ENCODE data around the gene FCN1.

FCN1 gene

DNA sequence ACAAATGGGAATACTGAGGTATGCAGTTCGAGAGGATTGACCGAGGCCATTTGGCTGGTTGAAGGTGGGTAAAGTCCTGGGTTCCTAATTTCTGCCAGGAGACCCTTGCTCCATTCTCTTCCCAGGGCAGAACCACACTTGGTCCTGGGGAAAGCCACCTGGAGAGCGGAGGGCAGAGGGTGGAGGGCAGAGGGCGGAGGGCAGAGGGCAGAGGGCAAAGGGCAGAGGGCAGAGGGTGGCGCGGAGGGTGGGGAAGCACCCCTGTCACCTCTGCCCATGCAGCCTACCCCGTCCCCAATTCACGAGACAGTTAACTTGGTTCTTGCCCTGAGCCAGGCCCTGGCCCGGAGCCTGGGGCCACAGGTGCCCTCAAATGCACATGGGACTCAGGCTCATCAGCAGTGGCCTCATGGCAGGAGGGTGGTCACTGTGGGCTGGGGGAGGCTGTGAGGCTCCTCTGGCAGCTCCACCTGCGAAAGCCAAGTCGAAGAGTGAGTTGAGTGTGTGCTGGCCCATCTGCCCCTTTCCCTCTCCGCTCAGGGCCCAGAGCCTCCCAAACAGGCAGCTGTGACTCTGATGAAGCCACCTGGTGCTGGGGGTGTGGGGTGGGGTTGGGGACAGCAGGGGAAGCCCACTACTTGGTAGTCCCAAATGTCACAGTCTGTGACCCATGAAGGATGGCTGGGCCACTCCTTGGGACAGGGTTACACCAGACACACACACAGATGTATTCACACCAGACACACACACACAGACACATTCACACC lies 28.0 kb upstream of the FCN1 start:
- Mint-ChIP-seq H3K4me1 (ENCODE audit: low read depth) (no peaks in the 10 kb centered on the region), H3K36me3 (ENCODE audit: low read depth) (no peaks in the 10 kb centered on the region), H3K27me3 (no peaks in the 10 kb centered on the region), H3K4me3 (no peak overlapping the region), H3K27ac (no peak overlapping the region), H3K9me3 (no peaks in the 10 kb centered on the region)
- DNase-seq = no peak

GRCh38 chr9:134944916-134945315 lies 27.2 kb upstream of the FCN1 start:
- Mint-ChIP-seq H3K36me3 (ENCODE audit: low read depth) (no peaks in the 10 kb centered on the region), H3K4me1 (ENCODE audit: low read depth) (no peaks in the 10 kb centered on the region), H3K27me3 (no peaks in the 10 kb centered on the region), H3K9me3 (no peaks in the 10 kb centered on the region), H3K4me3 (no peak overlapping the region), H3K27ac (no peak overlapping the region)
- no peak for DNase-seq

DNA sequence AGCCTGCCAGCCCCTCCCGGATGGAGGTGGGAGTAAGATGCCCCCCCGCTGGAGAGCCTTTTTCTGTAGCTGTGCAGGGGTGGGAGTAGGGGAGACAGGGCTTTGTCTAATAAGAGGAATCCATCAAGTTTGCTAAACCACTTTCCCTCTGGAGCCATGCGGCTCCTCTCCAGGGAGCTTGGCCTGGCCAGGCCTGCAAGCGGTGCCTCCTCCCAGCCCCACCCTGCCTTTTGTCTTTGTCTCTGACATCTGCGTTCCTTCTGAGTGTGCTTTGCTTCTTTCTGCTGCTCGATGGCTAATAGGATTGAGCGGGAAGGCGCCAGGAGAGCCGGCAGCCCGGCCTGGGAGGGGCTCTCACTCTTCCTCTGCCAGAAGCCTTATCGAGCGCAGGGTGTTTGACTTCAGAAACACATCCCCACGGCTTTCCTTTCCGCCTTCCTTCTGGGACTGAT lies 26.7 kb upstream of the FCN1 start:
- H3K4me3 Mint-ChIP-seq = no peak overlapping the region
- DNase-seq = no peak
- H3K36me3 Mint-ChIP-seq (ENCODE audit: low read depth) = no peaks in the 10 kb centered on the region
- peaks cover 4% of the 10 kb centered on the region for H3K27me3 Mint-ChIP-seq
- H3K9me3 Mint-ChIP-seq = no peaks in the 10 kb centered on the region
- no peak overlapping the region for H3K27ac Mint-ChIP-seq
- H3K4me1 Mint-ChIP-seq (ENCODE audit: low read depth) = no peaks in the 10 kb centered on the region

DNA sequence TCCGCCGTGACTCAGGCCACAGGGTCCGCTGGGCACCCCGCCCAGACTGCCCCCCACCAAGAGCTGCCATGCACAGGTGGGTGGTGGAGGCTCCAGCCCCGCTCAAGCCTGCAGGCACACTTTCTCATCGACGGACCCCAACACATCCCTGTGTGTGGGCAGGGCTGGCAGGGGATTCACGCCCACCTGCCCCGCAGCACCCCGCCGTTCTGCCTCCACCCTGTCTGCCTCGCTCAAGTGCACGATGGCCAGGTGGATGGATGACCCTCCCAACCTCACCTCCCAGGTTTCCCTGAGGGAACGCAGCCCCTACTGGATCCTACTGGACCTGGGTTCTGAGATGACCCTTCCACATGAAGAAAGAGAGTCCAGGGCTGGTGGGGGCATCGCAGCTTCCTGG lies 26.1 kb upstream of the FCN1 start:
- Mint-ChIP-seq H3K27me3 (peaks cover 6% of the 10 kb centered on the region), H3K36me3 (ENCODE audit: low read depth) (no peaks in the 10 kb centered on the region), H3K4me1 (ENCODE audit: low read depth) (no peaks in the 10 kb centered on the region), H3K4me3 (no peak overlapping the region), H3K9me3 (no peaks in the 10 kb centered on the region), H3K27ac (no peak overlapping the region)
- DNase-seq = no peak

- no peak for DNase-seq
- H3K27me3 Mint-ChIP-seq = peaks cover 6% of the 10 kb centered on the region
- no peaks in the 10 kb centered on the region for H3K9me3 Mint-ChIP-seq
- H3K4me1 Mint-ChIP-seq (ENCODE audit: low read depth) = no peaks in the 10 kb centered on the region
- H3K36me3 Mint-ChIP-seq (ENCODE audit: low read depth) = no peaks in the 10 kb centered on the region
- H3K4me3 Mint-ChIP-seq = no peak overlapping the region
- H3K27ac Mint-ChIP-seq = no peak overlapping the region
Observed at GRCh38 chr9:134943411-134943810, 25.7 kb upstream of the FCN1 start.

- H3K9me3 Mint-ChIP-seq = no peaks in the 10 kb centered on the region
- no peak overlapping the region for H3K27ac Mint-ChIP-seq
- H3K27me3 Mint-ChIP-seq = peaks cover 6% of the 10 kb centered on the region
- DNase-seq = no peak
- no peaks in the 10 kb centered on the region for H3K36me3 Mint-ChIP-seq (ENCODE audit: low read depth)
- H3K4me3 Mint-ChIP-seq = no peak overlapping the region
- no peaks in the 10 kb centered on the region for H3K4me1 Mint-ChIP-seq (ENCODE audit: low read depth)
Observed at GRCh38 chr9:134942788-134943184, 25.1 kb upstream of the FCN1 start.

- H3K36me3 Mint-ChIP-seq (ENCODE audit: low read depth) = no peaks in the 10 kb centered on the region
- H3K9me3 Mint-ChIP-seq = no peaks in the 10 kb centered on the region
- H3K4me1 Mint-ChIP-seq (ENCODE audit: low read depth) = no peaks in the 10 kb centered on the region
- H3K4me3 Mint-ChIP-seq = no peak overlapping the region
- no peak for DNase-seq
- H3K27me3 Mint-ChIP-seq = peaks cover 6% of the 10 kb centered on the region
- H3K27ac Mint-ChIP-seq = no peak overlapping the region
Observed at GRCh38 chr9:134942011-134942787, 24.5 kb upstream of the FCN1 start.

DNA sequence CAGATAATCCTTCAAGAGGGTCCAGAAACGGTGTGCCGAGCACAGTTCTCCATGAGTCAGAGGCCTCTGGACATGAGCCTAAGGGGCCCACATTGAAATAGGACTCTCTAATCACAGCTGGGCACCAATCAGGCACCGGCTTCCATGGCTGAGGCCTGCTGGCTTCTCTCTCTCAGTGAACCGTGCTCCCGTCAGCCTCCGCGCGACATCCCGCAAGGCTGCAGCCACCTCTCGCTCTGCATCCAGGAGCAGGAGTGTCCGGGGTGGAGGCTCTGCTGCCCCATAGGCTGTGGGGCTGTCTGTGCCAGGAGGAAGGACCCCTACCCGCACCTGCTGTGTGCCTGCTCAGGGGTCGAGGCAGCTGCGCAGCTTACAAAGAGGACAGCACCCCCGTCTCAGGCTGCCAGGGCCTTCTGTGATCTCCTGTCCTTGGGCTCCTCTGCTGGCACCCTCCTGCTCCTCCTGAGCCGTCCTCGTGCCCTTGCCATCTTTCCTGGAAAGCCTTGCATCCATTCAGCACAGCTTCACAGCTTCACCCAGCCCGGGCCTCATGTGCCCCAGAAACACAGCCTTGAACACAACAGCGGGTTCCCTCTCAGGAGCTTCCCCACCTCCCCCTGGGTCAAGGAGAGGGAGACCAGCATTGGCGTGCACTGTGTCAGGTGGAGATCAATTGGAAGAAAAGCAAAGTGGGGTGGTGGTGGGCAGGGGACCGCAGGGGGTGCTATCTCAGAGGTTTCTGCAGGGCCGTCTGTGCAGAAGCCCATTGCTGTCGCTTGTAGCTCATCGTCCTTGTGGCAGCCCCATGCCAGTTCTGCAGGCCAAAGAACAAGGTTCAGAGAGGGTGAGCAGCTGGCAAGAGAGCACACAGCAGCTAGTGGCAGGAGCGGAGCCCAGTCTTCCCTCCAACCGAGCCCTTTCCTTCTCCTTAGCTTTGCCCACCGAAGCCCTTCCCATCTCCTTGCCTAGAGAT lies 22.8 kb upstream of the FCN1 start:
- Mint-ChIP-seq H3K4me1 (ENCODE audit: low read depth) (no peaks in the 10 kb centered on the region), H3K36me3 (ENCODE audit: low read depth) (no peaks in the 10 kb centered on the region), H3K4me3 (no peak overlapping the region)

GRCh38 chr9:134939836-134940235 lies 22.1 kb upstream of the FCN1 start:
- H3K27ac Mint-ChIP-seq = no peak overlapping the region
- peaks cover 6% of the 10 kb centered on the region for H3K27me3 Mint-ChIP-seq
- no peaks in the 10 kb centered on the region for H3K4me1 Mint-ChIP-seq (ENCODE audit: low read depth)
- H3K9me3 Mint-ChIP-seq = no peaks in the 10 kb centered on the region
- no peak for DNase-seq
- H3K36me3 Mint-ChIP-seq (ENCODE audit: low read depth) = no peaks in the 10 kb centered on the region
- no peak overlapping the region for H3K4me3 Mint-ChIP-seq

More for the DNA sequence above, 22.8 kb upstream of the FCN1 start:
- DNase-seq = no peak
- Mint-ChIP-seq H3K27me3 (peaks cover 6% of the 10 kb centered on the region), H3K27ac (no peak overlapping the region), H3K9me3 (no peaks in the 10 kb centered on the region)

- Mint-ChIP-seq H3K27me3 (peaks cover 6% of the 10 kb centered on the region), H3K27ac (no peak overlapping the region), H3K36me3 (ENCODE audit: low read depth) (no peaks in the 10 kb centered on the region), H3K4me1 (ENCODE audit: low read depth) (no peaks in the 10 kb centered on the region), H3K9me3 (no peaks in the 10 kb centered on the region), H3K4me3 (no peak overlapping the region)
- DNase-seq = no peak
Observed at GRCh38 chr9:134939080-134939733, 21.5 kb upstream of the FCN1 start.

- Mint-ChIP-seq H3K4me1 (ENCODE audit: low read depth) (no peaks in the 10 kb centered on the region), H3K27ac (no peak overlapping the region), H3K4me3 (no peak overlapping the region), H3K9me3 (no peaks in the 10 kb centered on the region), H3K36me3 (ENCODE audit: low read depth) (no peaks in the 10 kb centered on the region), H3K27me3 (peaks cover 6% of the 10 kb centered on the region)
- no peak for DNase-seq
Observed at GRCh38 chr9:134938346-134939079, 20.8 kb upstream of the FCN1 start.

DNA sequence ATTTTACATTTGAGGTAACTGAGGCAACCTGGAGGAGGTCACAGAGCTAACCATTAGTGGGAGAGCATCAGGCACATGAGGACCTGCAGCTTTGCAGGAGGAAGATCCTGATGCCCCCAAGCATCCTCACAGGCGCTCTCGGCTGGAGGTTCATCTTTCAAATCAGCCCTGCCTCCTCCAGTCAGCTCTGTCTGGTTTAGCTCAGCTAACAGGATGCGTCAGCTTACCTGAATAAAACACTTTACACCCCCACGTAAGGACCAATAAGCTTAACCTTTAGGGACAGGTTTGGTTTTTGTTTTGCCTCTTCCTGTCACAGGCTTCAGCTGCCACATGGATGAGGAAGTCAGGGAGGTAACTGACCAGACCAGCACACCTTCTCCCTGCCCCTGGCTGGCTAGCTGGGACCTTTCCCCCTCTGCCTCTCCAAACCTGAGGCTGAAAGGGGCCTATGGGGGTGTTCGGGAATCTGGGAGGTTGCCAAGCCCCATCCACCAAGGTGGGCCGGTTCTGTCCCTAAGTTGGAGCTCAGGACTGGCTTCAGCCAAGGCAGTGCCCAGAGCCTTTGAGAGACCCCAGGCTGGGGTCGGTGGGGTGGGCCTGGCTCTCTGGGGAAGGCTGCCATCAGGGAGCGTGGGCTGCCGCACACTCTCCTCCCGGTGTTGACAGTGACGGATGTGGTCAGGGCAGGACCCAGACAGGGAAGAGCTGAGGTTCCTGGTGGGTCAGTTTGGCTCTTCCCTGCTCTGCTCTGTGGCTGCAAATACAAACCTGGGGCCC lies 20.0 kb upstream of the FCN1 start:
- no peaks in the 10 kb centered on the region for H3K4me1 Mint-ChIP-seq (ENCODE audit: low read depth)
- no peaks in the 10 kb centered on the region for H3K9me3 Mint-ChIP-seq
- no peak overlapping the region for H3K4me3 Mint-ChIP-seq
- H3K36me3 Mint-ChIP-seq (ENCODE audit: low read depth) = no peaks in the 10 kb centered on the region
- peaks cover 8% of the 10 kb centered on the region for H3K27me3 Mint-ChIP-seq
- H3K27ac Mint-ChIP-seq = no peak overlapping the region
- no peak for DNase-seq

GRCh38 chr9:134937164-134937555 lies 19.4 kb upstream of the FCN1 start:
- no peaks in the 10 kb centered on the region for H3K9me3 Mint-ChIP-seq
- H3K36me3 Mint-ChIP-seq (ENCODE audit: low read depth) = no peaks in the 10 kb centered on the region
- H3K27ac Mint-ChIP-seq = no peak overlapping the region
- H3K4me3 Mint-ChIP-seq = no peak overlapping the region
- no peaks in the 10 kb centered on the region for H3K4me1 Mint-ChIP-seq (ENCODE audit: low read depth)
- no peak for DNase-seq
- peaks cover 12% of the 10 kb centered on the region for H3K27me3 Mint-ChIP-seq
